K562 (cell line): ENCODE results near the gene EIF4G1. TPM values are rescaled to one million over a fixed set of nuclear protein-coding genes. Genes with fewer than 3 reads are reported as not detected.
A peak's percentile ranks its signal among the peaks of the same experiment; 100 is the strongest.

ENCODE experiments used
- CEBPB ChIP-seq: fragments of 450-650 bp; IDR thresholded peaks from 2 replicates; pipeline ENCODE4 v1.6.1; 2016; ENCODE audit warnings: missing genetic modification characterization, missing compliant biosample characterization
- CEBPZ ChIP-seq: fragments of 150-350 bp; IDR thresholded peaks from 2 replicates; pipeline ENCODE4 v1.6.1; 2014; ENCODE audit warnings: low read depth, mild to moderate bottlenecking, low read length, borderline replicate concordance
- CTBP1 ChIP-seq: fragments of 450-650 bp; IDR thresholded peaks from 2 replicates; pipeline ENCODE4 v1.6.1; 2016; ENCODE audit warnings: borderline replicate concordance
- FOXA1 ChIP-seq: fragments of 450-650 bp; IDR thresholded peaks from 2 replicates; pipeline ENCODE4 v1.6.1; 2016; ENCODE audit warnings: mild to moderate bottlenecking, borderline replicate concordance
- GTF3C2 ChIP-seq: IDR thresholded peaks from 3 replicates; pipeline ENCODE4 v1.6.1; 2011; ENCODE audit warnings: borderline replicate concordance, mild to moderate bottlenecking, moderate library complexity; ENCODE audit not compliant: insufficient read length; ENCODE audit errors: extremely low read depth
- HSF4 ChIP-seq: fragments of 250-450 bp; sonication (Bioruptor Pico); IDR thresholded peaks from 2 replicates; pipeline ENCODE4 v2.1.2; 2022; ENCODE audit warnings: mild to moderate bottlenecking, moderate library complexity, borderline replicate concordance
- IFI16 ChIP-seq: fragments of 250-450 bp; sonication (Bioruptor Pico); IDR thresholded peaks from 2 replicates; pipeline ENCODE4 v2.1.2; 2022; ENCODE audit warnings: mild to moderate bottlenecking, inconsistent platforms
- MEIS2 ChIP-seq: fragments of 450-650 bp; IDR thresholded peaks from 2 replicates; pipeline ENCODE4 v1.6.1; 2014; ENCODE audit warnings: mild to moderate bottlenecking; ENCODE audit not compliant: partially characterized antibody
- NR1H2 ChIP-seq: sonication (generic); formaldehyde crosslinking; IDR thresholded peaks from 2 replicates; pipeline ENCODE4 v1.4.0; 2020; ENCODE audit warnings: mild to moderate bottlenecking, missing genetic modification reagents
- NR4A1 ChIP-seq, 2 experiments: fragments of 250-450 bp in 1 of 2; fragments of 450-650 bp in 1 of 2; sonication (Bioruptor Pico) in 1 of 2; IDR thresholded peaks; 2 replicates each; pipeline versions ENCODE4 v1.4.0 to v1.6.1; 2016 to 2020; ENCODE audit warnings: mild to moderate bottlenecking in 2 of 2, missing compliant biosample characterization in 1 of 2, missing genetic modification characterization in 1 of 2, moderate library complexity in 1 of 2
- SIN3A ChIP-seq, 2 experiments: fragments of 150-350 bp in 1 of 2; IDR thresholded peaks; 2 replicates each; pipeline ENCODE4 v1.6.1; 2011 to 2016; ENCODE audit warnings: borderline replicate concordance in 2 of 2, low read depth in 2 of 2, low read length in 2 of 2, mild to moderate bottlenecking in 2 of 2, moderate library complexity in 2 of 2; ENCODE audit not compliant: control insufficient read depth in 1 of 2
- SIRT6 ChIP-seq: IDR thresholded peaks from one replicate; pipeline ENCODE4 v1.6.1; 2012; ENCODE audit warnings: low read depth, mild to moderate bottlenecking, control low read depth, inconsistent platforms, low read length, moderate library complexity
- STAT5B ChIP-seq: fragments of 250-450 bp; sonication (Bioruptor Pico); IDR thresholded peaks from 2 replicates; pipeline ENCODE4 v1.8.0; 2021; ENCODE audit warnings: mild to moderate bottlenecking, inconsistent platforms
- ZBTB26 ChIP-seq: fragments of 450-650 bp; formaldehyde crosslinking; IDR thresholded peaks from 2 replicates; pipeline ENCODE4 v1.4.0; 2022; ENCODE audit warnings: missing genetic modification characterization
- ZMIZ1 ChIP-seq, 2 experiments: fragments of 150-350 bp in 1 of 2; IDR thresholded peaks; 2 replicates each; pipeline ENCODE4 v1.6.1; 2012 to 2016; ENCODE audit warnings: low read depth in 2 of 2, low read length in 2 of 2, mild to moderate bottlenecking in 1 of 2, moderate library complexity in 1 of 2
- ZNF224 ChIP-seq: sonication (generic); formaldehyde crosslinking; IDR thresholded peaks from 2 replicates; pipeline ENCODE4 v1.8.0; 2022; ENCODE audit warnings: mild to moderate bottlenecking, missing genetic modification reagents
- ZNF79 ChIP-seq: fragments of 250-450 bp; sonication (Bioruptor Pico); IDR thresholded peaks from 2 replicates; pipeline ENCODE4 v1.4.0; 2020; ENCODE audit warnings: low read depth, mild to moderate bottlenecking, moderate library complexity
- polyA plus RNA-seq, 8 experiments: library from polyadenylated mRNA; depleted of rRNA in 4 of 8; stranded (reverse) in 5 of 8; unstranded in 3 of 8; fragments of >200 nt; fragmentation: Nextera tagmentation in 2 of 8; fragmentation: Illumina TruSeq in 1 of 8; extraction: Ambion mirVana in 2 of 8; extraction: Trizol in 1 of 8; gene quantifications; 2 replicates each; pipeline versions ENCODE4 v1.2.1 to v1.2.3, GENCODE V29; 2011 to 2014; ENCODE audit warnings: inconsistent platforms in 1 of 8, missing spikeins in 1 of 8
- total RNA-seq, 7 experiments: library from RNA; depleted of rRNA in 6 of 7; stranded (reverse); fragments of >200 nt in 6 of 7; fragmentation: Illumina TruSeq in 2 of 7; extraction: Trizol in 2 of 7; gene quantifications; 2 replicates each; pipeline versions ENCODE4 v1.2.1 to v1.2.3, GENCODE V29; 2011 to 2021; ENCODE audit warnings: low replicate concordance in 1 of 7

Gene EIF4G1
- total and polyA plus RNA-seq, 9 of the 15 experiments (the other 6 are each of a cell fraction or from before 2014, with no cell fraction given), result 4.6 to 505 (median 155) TPM

GRCh38 chr3:184371570-184372018 lies 57.2 kb downstream of the EIF4G1 start (continued):
- TF ChIP-seq ZMIZ1 (IDR thresholded peaks at IDR 0.05; ENCODE audit: low read depth in 2 of 2, low read length in 2 of 2) (no peak), ZBTB26 (no peak), HSF4 (CRISPR knock-in tag) (no peak), FOXA1 (no peak), SIN3A (IDR thresholded peaks at IDR 0.05; ENCODE audit: borderline replicate concordance in 2 of 2, control insufficient read depth in 1 of 2, low read depth in 2 of 2, low read length in 2 of 2) (no peak), ZNF79 (no peak), GTF3C2 (no peak), NR4A1 (CRISPR knock-in tag; IDR thresholded peaks at IDR 0.05) (no peak), NR4A1 (tag; IDR thresholded peaks at IDR 0.05) (no peak), STAT5B (CRISPR knock-in tag) (no peak), SIRT6 (no peak), NR1H2 (CRISPR knock-in tag) (no peak), CEBPB (tag) (no peak), IFI16 (CRISPR knock-in tag) (no peak), MEIS2 (peak; percentile 20), CTBP1 (no peak), CEBPZ (no peak), ZNF224 (CRISPR knock-in tag) (no peak)
